Stomach (tissue), 4 donors: Measurements from ENCODE around the gene SNX9.
A peak's percentile ranks its signal among the peaks of the same experiment; 100 is the strongest.

Source experiments
- POLR2A ChIP-seq, 4 donors: fragments of 450-650 bp; IDR thresholded peaks; one replicate each; pipeline ENCODE4 v1.6.1; 2016; ENCODE audit warnings: antibody characterized with exemption in 4 of 4, control low read depth in 2 of 4, mild to moderate bottlenecking in 1 of 4, moderate library complexity in 1 of 4
- POLR2AphosphoS5 ChIP-seq, 3 donors: sonication (generic); formaldehyde crosslinking; IDR thresholded peaks; one replicate each; pipeline ENCODE4 v1.6.1; 2016; ENCODE audit warnings: antibody characterized with exemption in 3 of 3
- TF ChIP-seq, protein P1 (sequence below), 7 experiments: fragments of 450-650 bp in 4 of 7; fragments of 200-600 bp in 3 of 7; sonication (generic) in 3 of 7; IDR thresholded peaks; one replicate each; pipeline ENCODE4 v1.5.1; 2016 to 2019; ENCODE audit warnings: antibody characterized with exemption in 7 of 7, control low read depth in 2 of 7, mild to moderate bottlenecking in 1 of 7

DNA sequence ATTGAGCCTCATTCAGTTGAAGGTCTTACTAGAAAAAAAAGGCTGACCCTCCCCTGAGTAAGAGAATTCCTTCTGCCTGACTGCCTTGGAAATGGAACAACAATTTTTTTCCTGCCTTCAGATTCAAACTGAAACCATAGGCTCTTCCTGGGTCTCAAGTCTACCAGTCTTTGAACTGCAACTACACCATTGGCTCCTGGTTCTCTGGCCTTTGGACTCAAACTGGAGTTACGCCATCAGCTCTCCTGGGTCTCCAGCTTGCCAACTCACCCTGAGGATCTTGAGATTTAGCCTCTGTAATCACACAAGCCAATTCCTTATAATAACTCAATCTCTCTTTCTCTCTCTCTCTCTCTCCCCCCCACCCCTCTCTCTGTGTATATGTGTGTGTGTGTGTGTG, 36.0 kb upstream of the SNX9 start:
- TF ChIP-seq, protein P1, sequence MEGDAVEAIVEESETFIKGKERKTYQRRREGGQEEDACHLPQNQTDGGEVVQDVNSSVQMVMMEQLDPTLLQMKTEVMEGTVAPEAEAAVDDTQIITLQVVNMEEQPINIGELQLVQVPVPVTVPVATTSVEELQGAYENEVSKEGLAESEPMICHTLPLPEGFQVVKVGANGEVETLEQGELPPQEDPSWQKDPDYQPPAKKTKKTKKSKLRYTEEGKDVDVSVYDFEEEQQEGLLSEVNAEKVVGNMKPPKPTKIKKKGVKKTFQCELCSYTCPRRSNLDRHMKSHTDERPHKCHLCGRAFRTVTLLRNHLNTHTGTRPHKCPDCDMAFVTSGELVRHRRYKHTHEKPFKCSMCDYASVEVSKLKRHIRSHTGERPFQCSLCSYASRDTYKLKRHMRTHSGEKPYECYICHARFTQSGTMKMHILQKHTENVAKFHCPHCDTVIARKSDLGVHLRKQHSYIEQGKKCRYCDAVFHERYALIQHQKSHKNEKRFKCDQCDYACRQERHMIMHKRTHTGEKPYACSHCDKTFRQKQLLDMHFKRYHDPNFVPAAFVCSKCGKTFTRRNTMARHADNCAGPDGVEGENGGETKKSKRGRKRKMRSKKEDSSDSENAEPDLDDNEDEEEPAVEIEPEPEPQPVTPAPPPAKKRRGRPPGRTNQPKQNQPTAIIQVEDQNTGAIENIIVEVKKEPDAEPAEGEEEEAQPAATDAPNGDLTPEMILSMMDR (IDR thresholded peaks at IDR 0.05) = no peak
- TF ChIP-seq POLR2AphosphoS5 (IDR thresholded peaks at IDR 0.05) = peak in 1 of 3 donors; percentile 41
- TF ChIP-seq POLR2A (IDR thresholded peaks at IDR 0.05) = no peak
